Stimulated activated CD4-positive, alpha-beta T cell treated with anti-CD3 and anti-CD28 coated beads, Interleukin-1b, Interleukin-23, amount 100 ng/mL, for 24 hours (primary cell): Measurements from ENCODE around the gene SHKBP1.
A peak's percentile ranks its signal among the peaks of the same experiment; 100 is the strongest.

ENCODE experiments used
- DNase-seq, 4 experiments: peaks; one replicate each; pipeline ENCODE4 v3.0.0-alpha.2; 2020; ENCODE audit warnings: low read depth in 4 of 4, low spot score in 1 of 4

The SHKBP1 gene

DNA sequence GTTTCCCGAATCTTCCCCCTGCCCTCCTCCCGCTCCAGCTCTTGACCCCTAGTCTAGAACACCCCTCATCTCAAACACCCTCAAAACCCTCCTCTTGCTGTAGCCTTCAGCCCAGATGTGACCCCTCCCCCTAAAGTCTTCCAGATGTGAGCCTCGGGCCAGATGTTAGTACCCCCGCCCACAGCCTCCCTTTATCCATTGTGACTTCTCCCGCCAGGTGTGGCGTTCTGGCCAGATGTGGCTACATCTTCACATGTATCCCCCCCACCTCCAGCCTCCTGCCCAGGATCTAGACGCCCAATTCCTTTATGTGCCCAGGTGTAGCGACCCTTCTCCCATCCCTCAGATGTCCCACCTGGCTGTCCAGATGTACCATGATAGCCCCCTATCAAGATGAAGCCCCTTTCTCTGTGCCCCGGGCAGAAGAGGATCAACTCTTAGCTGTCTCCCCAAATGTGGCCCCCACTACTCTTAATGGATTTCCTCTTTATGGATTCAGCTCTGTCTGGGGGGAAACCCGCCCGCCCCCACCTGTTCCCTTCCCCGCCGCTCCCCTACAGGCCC is 24.0 kb downstream of the SHKBP1 start:
- DNase-seq = no peak

DNA sequence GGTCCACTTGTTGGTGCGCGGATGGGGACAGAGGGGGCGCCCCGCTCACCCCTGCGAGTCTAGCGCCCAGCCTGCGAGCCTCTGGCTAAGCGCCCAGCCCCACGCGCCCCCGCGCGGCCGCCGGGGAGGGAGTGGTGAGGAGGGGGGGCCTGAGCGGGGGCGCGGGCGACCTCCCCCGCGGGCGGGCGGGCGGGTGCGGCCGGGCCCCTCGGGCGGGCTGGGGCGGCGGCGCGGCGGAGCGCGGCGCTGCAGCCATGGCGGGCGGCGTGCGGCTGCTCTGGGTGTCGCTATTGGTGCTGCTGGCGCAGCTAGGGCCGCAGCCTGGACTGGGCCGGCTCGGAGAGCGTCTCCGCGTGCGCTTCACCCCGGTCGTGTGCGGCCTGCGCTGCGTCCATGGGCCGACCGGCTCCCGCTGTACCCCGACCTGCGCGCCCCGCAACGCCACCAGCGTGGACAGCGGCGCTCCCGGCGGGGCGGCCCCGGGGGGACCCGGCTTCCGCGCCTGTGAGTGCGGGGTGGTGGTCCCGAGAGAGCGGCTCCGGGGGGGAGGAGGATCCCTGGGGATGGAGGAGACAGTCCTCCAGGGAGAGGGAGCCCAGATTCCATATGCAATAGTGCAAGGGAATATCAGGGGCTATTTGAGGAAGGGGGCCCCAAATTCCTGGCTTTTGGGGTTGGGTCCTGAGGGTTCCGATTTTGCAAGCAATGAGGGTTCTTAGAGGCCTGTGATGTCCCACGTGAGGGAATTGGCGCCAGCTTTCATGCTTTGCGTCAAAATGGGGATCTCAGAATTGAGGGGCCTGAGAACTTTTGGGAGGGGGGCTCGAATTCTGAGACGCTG is 24.7 kb downstream of the SHKBP1 start, which contains the start of gene LTBP4:
TSS of gene LTBP4 (plus strand) at position 236 of the 841 bp plus-strand sequence. CDS start at position 255, 19 bp downstream.
- no peak for DNase-seq

DNA sequence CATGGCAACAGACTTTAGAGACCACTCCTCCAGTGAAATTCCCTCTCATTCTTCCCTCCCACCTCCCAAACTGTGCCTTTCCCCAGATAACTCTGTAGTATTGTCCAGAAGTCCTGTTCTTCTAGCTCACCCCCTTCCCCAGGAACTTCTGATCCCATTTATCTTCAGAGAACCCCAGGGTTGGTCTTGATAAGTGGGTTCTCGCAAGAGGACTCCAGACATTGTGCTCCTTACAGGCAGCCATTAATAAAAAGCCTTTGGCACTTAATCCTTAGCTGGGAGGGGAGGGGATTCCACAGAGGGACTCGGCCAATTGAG is 26.4 kb downstream of the SHKBP1 start:
- no peak for DNase-seq

DNA sequence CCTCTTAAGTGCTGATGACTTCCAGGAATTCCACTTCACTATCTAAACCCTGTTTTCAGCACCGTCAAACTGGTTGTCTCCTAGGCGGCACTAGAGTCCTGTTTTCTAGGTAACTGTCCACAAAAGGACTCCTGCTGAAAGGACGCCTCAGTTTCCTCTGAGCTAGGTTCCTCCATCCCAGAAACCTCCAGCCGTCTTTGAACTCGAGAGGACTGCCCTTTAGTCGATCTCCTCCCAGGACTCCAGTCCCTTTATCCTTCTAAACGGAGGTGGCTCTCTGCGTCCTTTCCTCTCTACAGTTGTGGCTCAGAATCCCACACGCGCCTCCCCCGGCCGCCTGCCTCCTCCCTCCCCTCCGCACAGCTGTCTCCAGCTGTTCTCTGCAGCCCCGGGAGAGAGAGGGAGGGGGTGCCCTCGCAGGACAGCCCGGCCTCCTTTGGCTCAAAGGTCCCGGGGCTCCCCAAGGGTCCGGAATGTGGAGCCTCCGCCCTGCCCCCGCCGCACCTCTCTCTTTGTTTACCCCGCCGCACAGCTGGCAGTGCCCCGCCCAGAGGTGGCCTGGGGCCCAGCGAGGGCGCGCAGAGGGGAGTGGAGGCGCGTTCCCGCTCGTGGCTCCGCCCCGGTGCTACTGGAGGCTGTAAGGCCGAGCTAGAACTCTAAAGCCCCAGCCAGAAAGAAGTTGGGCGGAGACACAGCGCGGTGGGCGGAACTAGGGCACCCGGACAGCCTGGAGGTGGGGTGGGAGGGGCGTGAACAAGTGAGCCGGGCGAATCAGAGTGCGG is 26.9 kb downstream of the SHKBP1 start:
- DNase-seq = peak; percentile 84 to 95 (median 87)

DNA sequence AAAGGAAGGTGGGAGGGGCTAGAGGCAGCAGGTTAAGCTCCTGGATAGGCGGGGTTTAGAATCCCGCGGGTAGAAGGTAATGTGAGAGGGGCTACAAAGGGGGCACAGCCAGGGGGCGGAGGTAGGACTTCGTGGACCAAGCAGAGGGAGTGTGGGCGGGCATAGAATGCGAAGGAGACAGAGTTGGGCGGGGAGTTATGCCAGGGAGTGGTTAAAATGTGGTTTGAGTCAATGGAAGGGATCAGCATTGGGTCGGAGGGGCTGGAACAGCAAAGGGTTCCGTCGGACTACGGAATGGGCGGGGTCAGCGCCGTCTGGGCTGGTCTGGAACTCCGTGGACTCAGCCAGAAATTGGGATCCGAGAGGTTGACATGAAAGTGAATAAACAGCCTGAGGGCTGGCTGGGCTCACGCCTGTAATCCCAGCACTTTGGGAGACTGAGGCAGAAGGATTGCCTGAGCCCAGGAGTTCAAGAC is 27.5 kb downstream of the SHKBP1 start:
- no peak for DNase-seq

DNA sequence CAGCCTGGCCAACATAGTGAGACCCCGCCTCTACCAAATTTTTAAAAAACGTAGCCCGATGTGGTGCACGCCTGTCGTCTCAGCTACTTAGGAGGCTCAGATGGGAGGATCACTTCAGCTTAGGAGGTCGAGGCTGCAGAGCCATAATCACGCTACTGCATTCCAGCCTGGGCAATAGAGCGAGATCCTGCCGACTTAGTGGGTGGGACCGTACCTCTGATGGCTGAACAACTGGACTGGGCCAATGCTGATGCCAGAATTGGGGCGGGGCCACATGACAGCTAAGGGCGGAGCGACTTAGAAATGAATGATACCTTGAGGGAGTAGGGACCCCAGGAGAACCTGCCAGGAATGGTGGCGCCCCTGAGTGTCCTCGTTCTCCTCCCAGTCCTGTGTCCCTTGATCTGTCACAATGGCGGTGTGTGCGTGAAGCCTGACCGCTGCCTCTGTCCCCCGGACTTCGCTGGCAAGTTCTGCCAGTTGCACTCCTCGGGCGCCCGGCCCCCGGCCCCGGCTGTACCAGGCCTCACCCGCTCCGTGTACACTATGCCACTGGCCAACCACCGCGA is 28.1 kb downstream of the SHKBP1 start:
- DNase-seq = no peak

DNA sequence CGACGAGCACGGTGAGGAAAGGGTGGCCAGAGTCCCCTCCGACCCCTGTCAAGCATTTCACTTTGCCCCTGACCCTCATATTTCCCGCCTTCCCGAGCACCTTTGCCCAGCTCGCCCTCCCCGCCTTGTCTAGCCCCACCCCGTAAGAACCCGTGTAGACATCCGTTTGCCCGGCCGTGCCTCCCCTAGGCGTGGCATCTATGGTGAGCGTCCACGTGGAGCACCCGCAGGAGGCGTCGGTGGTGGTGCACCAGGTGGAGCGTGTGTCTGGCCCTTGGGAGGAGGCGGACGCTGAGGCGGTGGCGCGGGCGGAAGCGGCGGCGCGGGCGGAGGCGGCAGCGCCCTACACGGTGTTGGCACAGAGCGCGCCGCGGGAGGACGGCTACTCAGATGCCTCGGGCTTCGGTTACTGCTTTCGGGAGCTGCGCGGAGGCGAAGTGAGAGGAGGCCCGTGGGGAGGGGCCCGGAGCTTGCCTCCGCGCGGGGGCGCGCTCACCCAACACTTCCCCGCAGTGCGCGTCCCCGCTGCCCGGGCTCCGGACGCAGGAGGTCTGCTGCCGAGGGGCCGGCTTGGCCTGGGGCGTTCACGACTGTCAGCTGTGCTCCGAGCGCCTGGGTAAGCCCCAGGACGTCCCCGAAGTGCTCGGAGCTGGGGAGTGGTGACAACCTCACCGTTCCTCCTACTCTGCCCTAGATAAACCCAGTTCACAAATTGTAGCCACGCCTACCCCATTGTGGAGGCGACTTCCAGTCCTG is 28.7 kb downstream of the SHKBP1 start:
- DNase-seq = peak; percentile 42 to 71 (median 54)

DNA sequence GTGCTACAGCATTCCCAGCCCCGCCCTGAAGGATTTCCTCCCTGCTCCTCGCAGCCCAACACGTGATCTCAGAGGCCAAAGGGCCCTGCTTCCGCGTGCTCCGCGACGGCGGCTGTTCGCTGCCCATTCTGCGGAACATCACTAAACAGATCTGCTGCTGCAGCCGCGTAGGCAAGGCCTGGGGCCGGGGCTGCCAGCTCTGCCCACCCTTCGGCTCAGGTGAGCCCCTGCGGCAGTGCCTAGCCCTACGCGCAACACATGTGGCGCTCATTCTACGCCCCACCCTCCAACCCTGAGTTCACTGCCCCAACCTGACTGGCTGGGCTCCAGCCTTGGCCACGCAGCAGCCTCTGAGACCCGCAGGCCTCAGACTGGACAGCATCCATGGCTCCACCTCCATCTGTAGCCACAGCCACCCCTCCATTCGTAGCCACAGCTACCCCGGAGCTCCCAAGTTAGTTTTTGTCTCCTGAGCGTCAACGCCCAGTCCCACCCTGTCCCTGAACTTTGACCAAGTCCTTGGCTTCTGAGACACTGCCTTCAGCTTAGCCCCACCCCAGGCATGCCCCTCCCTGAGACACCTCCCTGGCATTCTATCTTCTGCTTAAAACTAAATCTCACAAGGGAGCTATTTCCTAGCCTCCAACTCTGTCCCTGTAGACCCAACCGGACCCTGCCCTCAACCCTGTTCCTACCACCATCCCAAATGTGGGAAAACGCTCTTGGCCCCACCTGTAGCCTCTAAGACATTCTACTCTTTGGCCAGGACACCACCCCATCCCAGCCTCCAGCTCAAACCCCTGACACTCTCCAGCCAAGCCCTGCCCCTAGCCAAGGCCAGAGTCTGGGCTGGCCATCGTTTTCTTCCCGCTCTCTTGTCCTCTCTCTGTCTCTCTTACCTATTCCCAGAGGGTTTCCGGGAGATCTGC is 30.9 kb downstream of the SHKBP1 start:
- no peak for DNase-seq

DNA sequence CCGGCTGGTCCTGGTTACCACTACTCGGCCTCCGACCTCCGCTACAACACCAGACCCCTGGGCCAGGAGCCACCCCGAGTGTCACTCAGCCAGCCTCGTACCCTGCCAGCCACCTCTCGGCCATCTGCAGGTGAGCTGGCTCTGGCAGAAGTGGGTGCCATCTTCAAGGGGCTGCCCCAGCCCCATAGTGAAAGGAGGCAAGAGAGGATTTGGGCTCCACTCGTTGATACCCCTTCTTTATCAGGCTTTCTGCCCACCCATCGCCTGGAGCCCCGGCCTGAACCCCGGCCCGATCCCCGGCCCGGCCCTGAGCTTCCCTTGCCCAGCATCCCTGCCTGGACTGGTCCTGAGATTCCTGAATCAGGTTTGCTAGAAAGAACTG is 31.6 kb downstream of the SHKBP1 start:
- no peak for DNase-seq

DNA sequence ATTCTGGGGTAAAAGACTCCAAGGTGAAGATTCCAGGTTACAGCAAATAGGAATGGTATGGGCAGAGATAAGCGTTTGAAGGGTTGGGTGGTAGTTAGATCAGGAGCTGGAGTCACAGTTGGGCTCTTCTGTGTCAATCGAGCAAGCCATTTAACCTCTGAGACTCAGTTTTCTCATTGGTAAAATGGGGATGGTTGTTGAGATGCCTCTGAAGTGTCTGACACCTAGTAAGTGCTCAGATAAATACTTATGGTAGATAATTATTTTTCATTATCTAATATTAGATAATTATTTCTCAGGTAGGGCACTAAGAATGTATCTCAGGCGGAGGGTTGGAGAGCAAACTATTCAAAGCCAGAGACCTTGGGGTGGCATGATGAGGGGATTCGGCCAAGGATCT is 32.3 kb downstream of the SHKBP1 start:
- DNase-seq = no peak

DNA sequence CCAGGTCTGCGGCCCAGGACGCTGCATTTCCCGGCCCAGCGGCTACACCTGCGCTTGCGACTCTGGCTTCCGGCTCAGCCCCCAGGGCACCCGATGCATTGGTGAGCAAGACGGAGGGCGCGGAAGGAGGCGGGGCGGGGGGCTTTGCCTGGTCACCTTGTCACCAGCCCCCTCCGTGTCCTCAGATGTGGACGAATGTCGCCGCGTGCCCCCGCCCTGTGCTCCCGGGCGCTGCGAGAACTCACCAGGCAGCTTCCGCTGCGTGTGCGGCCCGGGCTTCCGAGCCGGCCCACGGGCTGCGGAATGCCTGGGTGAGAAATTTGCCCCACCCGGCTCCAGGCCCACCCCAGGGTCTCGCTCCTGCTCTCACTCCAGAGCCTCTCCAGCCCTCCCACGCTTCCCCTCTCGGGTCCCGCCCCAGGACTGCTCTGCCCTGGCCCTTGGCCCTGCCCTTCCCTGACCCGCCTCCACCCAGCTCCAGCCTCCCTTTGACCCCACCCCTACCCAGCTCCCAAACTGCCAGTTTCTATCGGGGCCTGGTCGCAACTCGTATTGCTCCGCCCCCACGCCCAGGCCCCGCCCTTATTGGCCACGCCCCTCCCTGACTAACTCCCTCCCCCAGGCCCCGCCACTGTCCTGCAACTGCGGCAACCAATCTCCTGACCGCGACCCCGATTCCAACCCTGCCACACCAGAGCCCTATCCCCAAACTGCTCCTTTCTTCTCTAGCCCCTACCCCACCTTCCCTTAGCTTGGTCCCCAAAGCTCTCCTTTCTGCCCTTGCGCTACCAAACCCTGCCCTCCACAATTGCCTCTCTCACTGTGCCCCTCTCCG is 33.1 kb downstream of the SHKBP1 start:
- DNase-seq = peak; percentile 77 to 97 (median 90)

DNA sequence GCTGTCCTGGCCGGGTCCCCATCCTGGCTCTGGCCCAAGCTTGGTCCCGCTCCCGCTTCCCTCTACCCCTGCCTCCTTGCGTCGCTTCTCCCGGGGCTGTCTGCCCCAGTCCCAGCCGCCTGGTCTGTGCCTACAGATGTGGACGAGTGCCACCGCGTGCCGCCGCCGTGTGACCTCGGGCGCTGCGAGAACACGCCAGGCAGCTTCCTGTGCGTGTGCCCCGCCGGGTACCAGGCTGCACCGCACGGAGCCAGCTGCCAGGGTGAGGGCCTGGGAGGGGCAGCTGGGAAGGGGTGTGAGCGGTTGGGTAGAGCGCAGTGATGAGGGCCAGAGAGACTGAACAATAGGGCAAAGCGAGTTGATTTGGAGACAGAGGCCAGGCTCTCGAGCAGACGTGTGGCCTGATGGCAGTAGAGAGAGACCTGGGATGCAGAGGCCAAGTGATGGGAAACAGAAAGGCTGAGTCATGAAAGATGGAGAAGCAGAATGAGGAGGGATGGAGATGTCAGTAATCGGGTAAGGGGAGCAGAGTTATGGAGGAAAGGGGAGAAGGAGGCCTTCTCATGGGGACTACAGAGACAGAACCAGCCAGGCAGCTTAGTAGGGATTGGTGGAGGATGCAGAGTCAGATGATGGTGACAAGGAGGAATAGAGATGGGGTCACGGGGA is 33.9 kb downstream of the SHKBP1 start:
- peak in 1 of 4 experiments; percentile 33 for DNase-seq

DNA sequence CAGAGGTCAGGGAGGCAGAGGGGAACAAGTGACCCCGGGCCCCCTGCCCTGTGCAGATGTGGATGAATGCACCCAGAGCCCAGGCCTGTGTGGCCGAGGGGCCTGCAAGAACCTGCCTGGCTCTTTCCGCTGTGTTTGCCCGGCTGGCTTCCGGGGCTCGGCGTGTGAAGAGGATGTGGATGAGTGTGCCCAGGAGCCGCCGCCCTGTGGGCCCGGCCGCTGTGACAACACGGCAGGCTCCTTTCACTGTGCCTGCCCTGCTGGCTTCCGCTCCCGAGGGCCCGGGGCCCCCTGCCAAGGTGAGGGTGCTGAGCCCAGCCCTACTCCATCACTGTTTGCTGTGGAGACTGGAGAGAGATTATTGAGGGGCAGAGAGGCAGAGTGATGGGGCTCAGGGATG is 34.4 kb downstream of the SHKBP1 start:
- DNase-seq = no peak

DNA sequence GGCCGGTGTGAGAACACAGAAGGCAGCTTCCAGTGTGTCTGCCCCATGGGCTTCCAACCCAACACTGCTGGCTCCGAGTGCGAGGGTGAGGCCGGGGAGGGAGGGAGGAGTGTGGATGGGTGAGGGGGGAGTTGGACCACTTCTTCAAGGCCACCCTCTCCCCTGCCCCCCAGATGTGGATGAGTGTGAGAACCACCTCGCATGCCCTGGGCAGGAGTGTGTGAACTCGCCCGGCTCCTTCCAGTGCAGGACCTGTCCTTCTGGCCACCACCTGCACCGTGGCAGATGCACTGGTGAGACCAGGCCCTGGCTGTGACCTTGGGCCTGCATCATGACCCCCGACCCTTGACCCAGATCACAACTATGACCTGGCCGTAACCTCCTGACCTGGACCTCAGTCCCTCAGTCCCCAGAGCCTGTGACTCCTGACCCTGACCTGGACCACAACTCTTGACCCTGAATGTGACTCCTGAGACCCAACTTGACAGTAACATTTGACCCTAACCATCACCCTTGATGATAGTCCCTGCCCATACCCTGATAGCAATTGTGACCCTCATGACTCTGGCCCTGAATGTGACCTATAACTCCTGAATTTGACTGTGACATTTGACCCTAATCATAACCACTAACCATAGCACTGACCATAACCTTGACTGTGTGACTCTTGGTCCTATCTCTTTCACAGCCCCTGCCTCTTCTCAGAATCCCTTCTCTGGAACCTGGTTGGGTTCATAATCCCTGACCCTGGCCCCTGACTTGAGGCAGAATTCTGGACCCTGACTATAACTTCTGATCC is 35.4 kb downstream of the SHKBP1 start:
- no peak for DNase-seq

DNA sequence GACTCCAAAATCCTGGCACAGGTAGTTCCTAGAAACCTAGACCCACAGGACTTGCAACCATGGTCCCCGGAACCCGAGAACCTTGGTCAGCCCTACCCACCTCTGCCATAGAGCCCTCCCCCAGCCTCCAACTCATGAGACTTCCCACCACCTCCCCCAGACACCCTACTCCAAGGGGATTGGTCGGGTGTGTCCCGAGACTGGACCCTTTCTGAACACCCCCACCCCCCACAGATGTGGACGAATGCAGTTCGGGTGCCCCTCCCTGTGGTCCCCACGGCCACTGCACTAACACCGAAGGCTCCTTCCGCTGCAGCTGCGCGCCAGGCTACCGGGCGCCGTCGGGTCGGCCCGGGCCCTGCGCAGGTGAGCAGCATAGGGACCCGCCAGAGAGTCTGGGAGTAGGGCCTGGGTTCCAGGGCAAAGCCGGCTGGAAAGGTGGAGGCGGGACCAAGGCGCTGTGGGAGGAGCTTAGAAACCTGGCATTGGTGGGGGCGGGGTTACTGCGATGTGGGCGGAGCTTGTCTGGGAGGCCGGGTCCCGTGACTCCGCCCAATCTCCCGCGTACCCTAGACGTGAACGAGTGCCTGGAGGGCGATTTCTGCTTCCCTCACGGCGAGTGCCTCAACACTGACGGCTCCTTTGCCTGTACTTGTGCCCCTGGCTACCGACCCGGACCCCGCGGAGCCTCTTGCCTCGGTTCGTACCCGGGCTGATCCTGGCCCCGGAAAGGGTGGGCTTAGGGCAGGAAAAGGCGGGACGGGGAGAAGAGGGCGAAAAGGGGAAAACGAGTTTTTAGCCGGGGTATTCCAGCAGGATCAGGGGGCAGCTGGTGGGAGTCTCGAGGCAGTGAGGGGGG is 36.4 kb downstream of the SHKBP1 start:
- DNase-seq = peak; percentile 62 to 81 (median 76)
